K562 (cell line): ENCODE data around the gene PBX1. TPM values are rescaled to one million over a fixed set of nuclear protein-coding genes. Genes with fewer than 3 reads are reported as not detected.

ENCODE experiments used
- ARID1B ChIP-seq: fragments of 450-650 bp; IDR thresholded peaks from 2 replicates; pipeline ENCODE4 v1.6.1; 2016; ENCODE audit warnings: antibody characterized with exemption, mild to moderate bottlenecking, inconsistent platforms
- CTBP1 ChIP-seq: fragments of 450-650 bp; IDR thresholded peaks from 2 replicates; pipeline ENCODE4 v1.6.1; 2016; ENCODE audit warnings: borderline replicate concordance
- E2F1 ChIP-seq: sonication (generic); formaldehyde crosslinking; IDR thresholded peaks from 2 replicates; pipeline ENCODE4 v1.8.1; 2023; ENCODE audit warnings: mild to moderate bottlenecking, missing genetic modification reagents, moderate library complexity
- FOXK2 ChIP-seq, 2 experiments: fragments of 450-650 bp; IDR thresholded peaks in 1 of 2; conservative IDR thresholded peaks in 1 of 2; 2 replicates each; pipeline ENCODE4 v1.6.1; 2016; ENCODE audit warnings: low read depth in 2 of 2, mild to moderate bottlenecking in 1 of 2
- ID3 ChIP-seq, 2 experiments: fragments of 250-450 bp in 1 of 2; fragments of 450-650 bp in 1 of 2; sonication (Bioruptor Pico) in 1 of 2; IDR thresholded peaks; 2 replicates each; pipeline versions ENCODE4 v1.6.1 to v1.8.0; 2016 to 2021; ENCODE audit warnings: mild to moderate bottlenecking in 2 of 2, moderate library complexity in 2 of 2, missing compliant biosample characterization in 1 of 2, missing genetic modification characterization in 1 of 2
- MBD1 ChIP-seq: fragments of 250-450 bp; sonication (Bioruptor Pico); IDR thresholded peaks from 2 replicates; pipeline ENCODE4 v1.8.0; 2022; ENCODE audit warnings: inconsistent platforms
- MEIS2 ChIP-seq: fragments of 450-650 bp; IDR thresholded peaks from 2 replicates; pipeline ENCODE4 v1.6.1; 2014; ENCODE audit warnings: mild to moderate bottlenecking; ENCODE audit not compliant: partially characterized antibody
- NR2C2 ChIP-seq, 2 experiments: fragments of 200-800 bp in 1 of 2; sonication (Bioruptor generic) in 1 of 2; sonication (generic) in 1 of 2; formaldehyde crosslinking in 1 of 2; IDR thresholded peaks; 2 replicates each; pipeline versions ENCODE4 v1.6.1 to v1.8.0; 2016 to 2022; ENCODE audit warnings: mild to moderate bottlenecking in 1 of 2, missing compliant biosample characterization in 1 of 2, missing genetic modification characterization in 1 of 2, missing genetic modification reagents in 1 of 2
- SMARCA4 ChIP-seq: fragments of 450-650 bp; IDR thresholded peaks from 2 replicates; pipeline ENCODE4 v1.6.1; 2016
- TCF3 ChIP-seq: sonication (generic); formaldehyde crosslinking; IDR thresholded peaks from 2 replicates; pipeline ENCODE4 v1.4.0; 2020; ENCODE audit warnings: mild to moderate bottlenecking, missing genetic modification reagents
- TFAP4 ChIP-seq: sonication (generic); formaldehyde crosslinking; IDR thresholded peaks from 2 replicates; pipeline ENCODE4 v1.8.0; 2022; ENCODE audit warnings: missing genetic modification reagents, mild to moderate bottlenecking, moderate library complexity, borderline replicate concordance
- ZFP1 ChIP-seq: fragments of 450-650 bp; formaldehyde crosslinking; IDR thresholded peaks from 2 replicates; pipeline ENCODE4 v1.4.0; 2020; ENCODE audit warnings: mild to moderate bottlenecking, mixed read lengths
- ZMIZ1 ChIP-seq, 2 experiments: fragments of 150-350 bp in 1 of 2; IDR thresholded peaks; 2 replicates each; pipeline ENCODE4 v1.6.1; 2012 to 2016; ENCODE audit warnings: low read depth in 2 of 2, low read length in 2 of 2, mild to moderate bottlenecking in 1 of 2, moderate library complexity in 1 of 2
- ZNF316 ChIP-seq: fragments of 450-650 bp; IDR thresholded peaks from 2 replicates; pipeline ENCODE4 v1.6.1; 2016
- polyA plus RNA-seq, 8 experiments: library from polyadenylated mRNA; depleted of rRNA in 4 of 8; stranded (reverse) in 5 of 8; unstranded in 3 of 8; fragments of >200 nt; fragmentation: Nextera tagmentation in 2 of 8; fragmentation: Illumina TruSeq in 1 of 8; extraction: Ambion mirVana in 2 of 8; extraction: Trizol in 1 of 8; gene quantifications; 2 replicates each; pipeline versions ENCODE4 v1.2.1 to v1.2.3, GENCODE V29; 2011 to 2014; ENCODE audit warnings: inconsistent platforms in 1 of 8, missing spikeins in 1 of 8
- total RNA-seq, 7 experiments: library from RNA; depleted of rRNA in 6 of 7; stranded (reverse); fragments of >200 nt in 6 of 7; fragmentation: Illumina TruSeq in 2 of 7; extraction: Trizol in 2 of 7; gene quantifications; 2 replicates each; pipeline versions ENCODE4 v1.2.1 to v1.2.3, GENCODE V29; 2011 to 2021; ENCODE audit warnings: low replicate concordance in 1 of 7

PBX1 gene
- total and polyA plus RNA-seq, 9 of the 15 experiments (the other 6 are each of a cell fraction or from before 2014, with no cell fraction given): 0.03 to 0.62 (median 0.17) TPM

GRCh38 chr1:164774819-164775654, 216.1 kb downstream of the PBX1 start (continued):
- TF ChIP-seq MBD1 (CRISPR knock-in tag) (no peak), MEIS2 (peak; percentile 80), SMARCA4 (peak; percentile 85), TCF3 (CRISPR knock-in tag) (peak; percentile 94), FOXK2 (conservative IDR thresholded peaks at IDR 0.05 in 1 of 2, IDR thresholded peaks at IDR 0.05 in 1 of 2; ENCODE audit: low read depth in 2 of 2) (peak; percentile 82 to 85), ARID1B (peak; percentile 94), ID3 (CRISPR knock-in tag; IDR thresholded peaks at IDR 0.05) (no peak), ID3 (tag; IDR thresholded peaks at IDR 0.05) (peak; percentile 70; the same call in 1 of the 2 replicates), ZFP1 (CRISPR knock-in tag) (no peak), E2F1 (CRISPR knock-in tag) (no peak), ZMIZ1 (IDR thresholded peaks at IDR 0.05; ENCODE audit: low read depth in 2 of 2, low read length in 2 of 2) (0 out of 4 replicates have a peak, but pooled peaks of 1 of the 2 experiments have one; percentile 27), ZNF316 (no peak), TFAP4 (CRISPR knock-in tag) (peak; percentile 85), NR2C2 (CRISPR knock-in tag; IDR thresholded peaks at IDR 0.05) (no peak), NR2C2 (tag; IDR thresholded peaks at IDR 0.05) (peak; percentile 57; the same call in 1 of the 2 replicates), CTBP1 (peak; percentile 61; the same call in 1 of the 2 replicates)
